ENCODE measurements around the gene FOXL1.

Gene FOXL1

DNA sequence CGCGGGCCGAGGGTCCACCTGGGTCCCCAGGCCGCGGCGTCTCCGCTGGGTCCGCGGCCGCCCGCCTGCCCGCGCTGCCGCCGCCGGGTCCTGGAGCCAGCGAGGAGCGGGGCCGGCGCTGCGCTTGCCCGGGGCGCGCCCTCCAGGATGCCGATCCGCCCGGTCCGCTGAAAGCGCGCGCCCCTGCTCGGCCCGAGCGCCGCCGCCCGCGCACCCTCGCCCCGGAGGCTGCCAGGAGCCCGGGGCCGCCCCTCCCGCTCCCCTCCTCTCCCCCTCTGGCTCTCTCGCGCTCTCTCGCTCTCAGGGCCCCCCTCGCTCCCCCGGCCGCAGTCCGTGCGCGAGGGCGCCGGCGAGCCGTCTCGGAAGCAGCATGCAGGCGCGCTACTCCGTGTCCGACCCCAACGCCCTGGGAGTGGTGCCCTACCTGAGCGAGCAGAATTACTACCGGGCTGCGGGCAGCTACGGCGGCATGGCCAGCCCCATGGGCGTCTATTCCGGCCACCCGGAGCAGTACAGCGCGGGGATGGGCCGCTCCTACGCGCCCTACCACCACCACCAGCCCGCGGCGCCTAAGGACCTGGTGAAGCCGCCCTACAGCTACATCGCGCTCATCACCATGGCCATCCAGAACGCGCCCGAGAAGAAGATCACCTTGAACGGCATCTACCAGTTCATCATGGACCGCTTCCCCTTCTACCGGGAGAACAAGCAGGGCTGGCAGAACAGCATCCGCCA, 11.2 kb upstream of the FOXL1 start:
- in situ Hi-C loops (cut with MboI; ENCODE audit: low pct_unique_long_range_greater_than_20kb, low sequenced_read_pairs, unreplicated experiment): loop anchor here (10.0 kb wide), 3 partner anchors 52 to 718 kb away; partner anchors contain the start of gene FOXF1
- TF ChIP-seq, protein P1, sequence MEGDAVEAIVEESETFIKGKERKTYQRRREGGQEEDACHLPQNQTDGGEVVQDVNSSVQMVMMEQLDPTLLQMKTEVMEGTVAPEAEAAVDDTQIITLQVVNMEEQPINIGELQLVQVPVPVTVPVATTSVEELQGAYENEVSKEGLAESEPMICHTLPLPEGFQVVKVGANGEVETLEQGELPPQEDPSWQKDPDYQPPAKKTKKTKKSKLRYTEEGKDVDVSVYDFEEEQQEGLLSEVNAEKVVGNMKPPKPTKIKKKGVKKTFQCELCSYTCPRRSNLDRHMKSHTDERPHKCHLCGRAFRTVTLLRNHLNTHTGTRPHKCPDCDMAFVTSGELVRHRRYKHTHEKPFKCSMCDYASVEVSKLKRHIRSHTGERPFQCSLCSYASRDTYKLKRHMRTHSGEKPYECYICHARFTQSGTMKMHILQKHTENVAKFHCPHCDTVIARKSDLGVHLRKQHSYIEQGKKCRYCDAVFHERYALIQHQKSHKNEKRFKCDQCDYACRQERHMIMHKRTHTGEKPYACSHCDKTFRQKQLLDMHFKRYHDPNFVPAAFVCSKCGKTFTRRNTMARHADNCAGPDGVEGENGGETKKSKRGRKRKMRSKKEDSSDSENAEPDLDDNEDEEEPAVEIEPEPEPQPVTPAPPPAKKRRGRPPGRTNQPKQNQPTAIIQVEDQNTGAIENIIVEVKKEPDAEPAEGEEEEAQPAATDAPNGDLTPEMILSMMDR (IDR thresholded peaks at IDR 0.05; ENCODE audit: extremely low read depth, insufficient read depth, missing control alignments): no peak
- DNase-seq (ENCODE audit: low spot score): no peak

DNA sequence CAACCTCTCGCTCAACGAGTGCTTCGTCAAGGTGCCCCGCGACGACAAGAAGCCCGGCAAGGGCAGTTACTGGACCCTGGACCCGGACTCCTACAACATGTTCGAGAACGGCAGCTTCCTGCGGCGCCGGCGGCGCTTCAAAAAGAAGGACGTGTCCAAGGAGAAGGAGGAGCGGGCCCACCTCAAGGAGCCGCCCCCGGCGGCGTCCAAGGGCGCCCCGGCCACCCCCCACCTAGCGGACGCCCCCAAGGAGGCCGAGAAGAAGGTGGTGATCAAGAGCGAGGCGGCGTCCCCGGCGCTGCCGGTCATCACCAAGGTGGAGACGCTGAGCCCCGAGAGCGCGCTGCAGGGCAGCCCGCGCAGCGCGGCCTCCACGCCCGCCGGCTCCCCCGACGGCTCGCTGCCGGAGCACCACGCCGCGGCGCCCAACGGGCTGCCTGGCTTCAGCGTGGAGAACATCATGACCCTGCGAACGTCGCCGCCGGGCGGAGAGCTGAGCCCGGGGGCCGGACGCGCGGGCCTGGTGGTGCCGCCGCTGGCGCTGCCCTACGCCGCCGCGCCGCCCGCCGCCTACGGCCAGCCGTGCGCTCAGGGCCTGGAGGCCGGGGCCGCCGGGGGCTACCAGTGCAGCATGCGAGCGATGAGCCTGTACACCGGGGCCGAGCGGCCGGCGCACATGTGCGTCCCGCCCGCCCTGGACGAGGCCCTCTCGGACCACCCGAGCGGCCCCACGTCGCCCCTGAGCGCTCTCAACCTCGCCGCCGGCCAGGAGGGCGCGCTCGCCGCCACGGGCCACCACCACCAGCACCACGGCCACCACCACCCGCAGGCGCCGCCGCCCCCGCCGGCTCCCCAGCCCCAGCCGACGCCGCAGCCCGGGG, 10.4 kb upstream of the FOXL1 start:
- in situ Hi-C loops (cut with MboI; ENCODE audit: low pct_unique_long_range_greater_than_20kb, low sequenced_read_pairs, unreplicated experiment): loop anchor here (10.0 kb wide), 3 partner anchors 53 to 717 kb away; partner anchors contain the start of gene FOXF1
- TF ChIP-seq, protein P1 (IDR thresholded peaks at IDR 0.05; ENCODE audit: extremely low read depth, insufficient read depth, missing control alignments): no peak
- DNase-seq (ENCODE audit: low spot score): no peak

DNA sequence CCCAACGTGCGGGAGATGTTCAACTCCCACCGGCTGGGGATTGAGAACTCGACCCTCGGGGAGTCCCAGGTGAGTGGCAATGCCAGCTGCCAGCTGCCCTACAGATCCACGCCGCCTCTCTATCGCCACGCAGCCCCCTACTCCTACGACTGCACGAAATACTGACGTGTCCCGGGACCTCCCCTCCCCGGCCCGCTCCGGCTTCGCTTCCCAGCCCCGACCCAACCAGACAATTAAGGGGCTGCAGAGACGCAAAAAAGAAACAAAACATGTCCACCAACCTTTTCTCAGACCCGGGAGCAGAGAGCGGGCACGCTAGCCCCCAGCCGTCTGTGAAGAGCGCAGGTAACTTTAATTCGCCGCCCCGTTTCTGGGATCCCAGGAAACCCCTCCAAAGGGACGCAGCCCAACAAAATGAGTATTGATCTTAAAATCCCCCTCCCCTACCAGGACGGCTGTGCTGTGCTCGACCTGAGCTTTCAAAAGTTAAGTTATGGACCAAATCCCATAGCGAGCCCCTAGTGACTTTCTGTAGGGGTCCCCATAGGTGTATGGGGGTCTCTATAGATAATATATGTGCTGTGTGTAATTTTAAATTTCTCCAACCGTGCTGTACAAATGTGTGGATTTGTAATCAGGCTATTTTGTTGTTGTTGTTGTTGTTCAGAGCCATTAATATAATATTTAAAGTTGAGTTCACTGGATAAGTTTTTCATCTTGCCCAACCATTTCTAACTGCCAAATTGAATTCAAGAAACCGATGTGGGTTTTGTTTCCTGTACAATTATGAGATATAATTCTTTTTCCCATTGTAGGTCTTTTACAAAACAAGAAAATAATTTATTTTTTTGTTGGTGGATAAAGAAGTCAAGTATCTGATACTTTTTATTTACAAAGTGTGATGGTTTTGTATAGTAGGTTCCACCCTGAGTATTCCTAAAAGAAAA, 9.4 kb upstream of the FOXL1 start:
- DNase-seq (ENCODE audit: low spot score): no peak
- TF ChIP-seq, protein P1 (IDR thresholded peaks at IDR 0.05; ENCODE audit: extremely low read depth, insufficient read depth, missing control alignments): no peak
- in situ Hi-C loops (cut with MboI; ENCODE audit: low pct_unique_long_range_greater_than_20kb, low sequenced_read_pairs, unreplicated experiment): loop anchor here (10.0 kb wide), 3 partner anchors 54 to 716 kb away; partner anchors contain the start of gene FOXF1

DNA sequence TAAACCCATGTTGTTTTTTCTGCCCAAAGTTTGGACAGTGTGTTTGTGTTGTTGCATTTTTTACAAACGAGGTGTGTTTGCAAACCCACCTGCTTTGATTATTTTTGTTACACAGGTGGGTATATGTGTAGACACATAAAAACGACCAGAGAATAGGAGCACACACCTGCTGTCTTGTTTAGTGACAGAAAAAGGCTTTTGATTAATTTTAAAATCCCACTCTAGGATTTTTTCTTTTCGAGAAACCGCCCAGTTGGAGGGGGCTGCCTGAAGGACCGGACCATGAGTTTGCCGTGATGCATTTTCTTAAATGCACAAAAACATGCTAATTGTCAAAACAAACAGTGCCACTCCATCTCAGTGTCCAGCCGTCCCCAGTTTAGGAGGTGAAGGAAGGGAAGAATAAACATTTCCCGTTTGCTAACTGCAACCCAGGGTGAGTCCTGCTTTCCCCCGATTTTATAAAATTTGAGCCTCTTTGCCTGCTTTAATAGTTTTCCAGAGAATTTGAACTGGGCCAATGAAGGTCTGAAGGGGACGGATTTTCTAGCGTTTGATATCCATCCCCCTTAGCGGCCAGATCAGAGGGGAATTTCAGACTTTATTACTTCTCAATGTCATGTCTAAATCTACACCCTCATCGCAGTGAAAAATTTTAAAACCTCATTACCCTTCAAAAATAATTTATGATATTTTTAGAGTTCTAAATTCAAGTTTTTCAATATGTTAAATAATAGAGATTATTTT, 8.5 kb upstream of the FOXL1 start:
- no peak for DNase-seq (ENCODE audit: low spot score)
- in situ Hi-C loops (cut with MboI; ENCODE audit: low pct_unique_long_range_greater_than_20kb, low sequenced_read_pairs, unreplicated experiment): loop anchor here (10.0 kb wide), 3 partner anchors 55 to 715 kb away; partner anchors contain the start of gene FOXF1
- TF ChIP-seq, protein P1 (IDR thresholded peaks at IDR 0.05; ENCODE audit: extremely low read depth, insufficient read depth, missing control alignments): no peak

DNA sequence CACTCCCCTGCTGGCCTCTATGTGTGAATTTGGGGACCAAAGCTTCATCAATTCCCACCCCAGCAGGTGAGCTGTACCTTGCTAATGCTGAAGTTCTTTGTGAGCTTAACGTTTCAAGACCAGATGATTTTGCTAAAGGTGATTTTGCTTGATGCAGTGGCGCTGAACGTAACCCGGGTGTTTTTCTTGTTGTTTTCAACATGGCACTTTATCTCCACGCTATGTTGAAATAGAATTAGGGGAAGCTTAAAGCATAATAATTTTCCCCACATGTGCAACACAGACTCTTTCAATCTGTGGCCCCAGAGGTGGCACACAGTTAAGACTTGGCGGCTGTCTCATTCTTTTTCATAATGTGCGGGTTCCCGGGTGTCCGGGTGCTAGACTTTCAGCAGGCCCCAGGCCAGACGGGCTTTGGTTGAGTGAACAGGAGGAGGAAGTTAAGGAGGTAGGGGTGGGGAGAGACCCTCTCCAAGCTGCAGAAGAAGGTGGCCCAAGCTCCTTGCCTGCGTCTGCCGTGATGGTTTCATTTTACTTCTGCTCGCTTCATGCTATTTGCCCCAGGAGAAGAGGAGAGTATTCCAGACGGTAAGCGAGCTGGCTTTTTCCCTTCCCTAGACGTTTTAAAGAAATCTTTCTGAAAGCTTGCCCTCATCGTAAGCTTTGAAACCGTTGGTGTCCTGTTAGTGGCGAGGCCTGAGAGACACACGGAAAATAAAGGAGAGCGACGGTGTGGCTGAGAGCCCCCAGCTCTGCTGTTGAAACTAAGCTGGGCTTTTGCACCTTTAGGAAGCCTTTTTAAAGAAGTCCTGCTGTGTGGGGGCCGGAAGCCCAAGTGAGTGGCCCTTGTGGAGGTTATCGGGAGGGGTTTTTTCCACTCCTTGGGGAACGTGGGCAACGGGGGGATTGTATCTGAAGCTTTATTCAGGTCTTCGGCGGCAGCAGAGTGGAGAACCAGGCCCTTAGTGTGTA, 7.5 kb upstream of the FOXL1 start:
- in situ Hi-C loops (cut with MboI; ENCODE audit: low pct_unique_long_range_greater_than_20kb, low sequenced_read_pairs, unreplicated experiment): no loop called here
- DNase-seq (ENCODE audit: low spot score): no peak
- TF ChIP-seq, protein P1 (IDR thresholded peaks at IDR 0.05; ENCODE audit: extremely low read depth, insufficient read depth, missing control alignments): no peak
